IPS-11a (cell line): ENCODE results near the gene ACTR3C.
"Not testable (repeated sequence)": the region's sequence is repeated elsewhere in the genome, so short reads cannot be mapped to it uniquely, and the experiment has no call there.

Experiments used
- H3K4me3 ChIP-seq: one replicate; pipeline ENCODE4 v1.5.1; 2013; ENCODE audit warnings: low read depth, low read length, control low read depth

Gene ACTR3C

DNA sequence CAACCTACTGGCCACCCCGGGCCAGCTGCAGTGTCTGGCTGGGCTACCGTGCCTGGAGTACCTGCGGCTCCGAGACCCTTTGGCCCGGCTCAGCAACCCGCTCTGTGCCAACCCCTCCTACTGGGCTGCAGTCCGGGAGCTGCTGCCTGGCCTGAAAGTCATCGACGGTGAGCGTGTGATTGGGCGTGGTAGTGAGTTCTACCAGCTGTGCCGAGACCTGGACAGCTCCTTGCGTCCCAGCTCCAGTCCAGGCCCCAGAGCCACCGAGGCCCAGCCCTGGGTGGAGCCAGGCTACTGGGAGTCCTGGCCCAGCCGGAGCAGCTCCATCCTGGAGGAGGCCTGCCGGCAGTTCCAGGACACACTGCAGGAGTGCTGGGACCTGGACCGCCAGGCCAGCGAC is 13.8 kb upstream of the ACTR3C start:
- no peak overlapping the region for H3K4me3 ChIP-seq

DNA sequence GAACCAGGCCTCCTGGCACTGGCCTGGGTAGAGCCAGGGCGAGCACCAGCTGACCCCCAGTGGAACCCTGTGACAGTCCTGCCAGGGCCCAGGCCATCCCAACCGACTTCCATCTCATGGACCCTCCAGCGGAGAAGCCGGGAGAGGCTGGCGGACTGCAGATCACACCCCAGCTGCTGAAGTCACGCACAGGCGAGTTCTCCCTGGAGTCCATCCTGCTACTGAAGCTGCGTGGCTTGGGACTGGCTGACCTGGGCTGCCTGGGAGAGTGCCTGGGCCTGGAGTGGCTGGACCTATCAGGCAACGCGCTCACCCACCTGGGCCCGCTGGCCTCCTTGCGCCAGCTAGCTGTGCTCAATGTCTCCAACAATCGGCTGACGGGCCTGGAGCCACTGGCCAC is 13.4 kb upstream of the ACTR3C start:
- no peak overlapping the region for H3K4me3 ChIP-seq

DNA sequence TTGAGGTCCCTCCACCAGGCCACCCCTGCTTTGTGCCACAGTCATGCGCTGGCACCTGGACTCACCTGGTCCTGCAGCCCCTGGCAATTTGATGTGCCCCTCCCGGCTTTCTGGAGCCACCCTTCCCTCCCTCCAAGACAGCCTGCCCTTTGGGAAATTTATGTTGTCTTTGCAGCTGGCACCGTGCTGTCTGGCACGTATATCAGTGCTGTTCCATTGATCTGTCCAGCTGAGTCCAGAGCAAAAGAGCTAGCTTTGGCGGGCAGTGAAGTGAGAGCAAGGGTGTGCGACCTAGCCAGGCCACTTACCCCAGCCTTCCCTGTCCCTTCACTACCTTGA is 12.4 kb upstream of the ACTR3C start:
- no peak overlapping the region for H3K4me3 ChIP-seq

DNA sequence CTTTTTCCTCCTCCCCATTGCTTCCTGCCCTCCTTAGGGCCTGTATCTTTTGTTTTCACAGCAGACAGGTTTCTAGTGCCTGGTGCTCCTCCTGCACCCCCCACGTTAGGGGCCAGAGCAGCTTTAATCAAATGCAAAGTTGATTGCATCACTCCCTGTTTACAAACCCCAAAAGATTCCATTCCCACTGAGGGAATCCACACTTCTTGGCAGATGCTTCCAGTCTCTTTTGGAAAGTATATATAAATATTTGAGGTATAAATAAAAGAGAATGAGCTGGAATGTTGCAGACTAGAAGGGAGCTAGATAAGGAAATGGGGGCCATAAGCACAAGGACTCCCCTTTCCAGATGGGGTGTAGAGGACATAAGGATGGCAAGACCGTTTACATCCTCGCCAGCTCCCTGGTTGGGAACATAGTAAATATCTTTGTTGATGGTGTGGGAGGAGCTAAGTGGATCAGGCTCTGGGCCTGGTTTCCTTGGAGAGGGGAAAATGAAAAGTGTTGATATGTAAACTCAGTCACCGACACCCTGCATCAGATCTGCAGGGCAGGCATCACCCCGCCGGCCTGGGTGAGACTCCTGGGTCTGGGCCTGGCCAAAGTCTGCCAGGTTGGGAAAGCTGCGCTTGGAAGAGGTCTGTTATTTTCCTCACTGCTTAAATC is 11.9 kb upstream of the ACTR3C start:
- no peak overlapping the region for H3K4me3 ChIP-seq

DNA sequence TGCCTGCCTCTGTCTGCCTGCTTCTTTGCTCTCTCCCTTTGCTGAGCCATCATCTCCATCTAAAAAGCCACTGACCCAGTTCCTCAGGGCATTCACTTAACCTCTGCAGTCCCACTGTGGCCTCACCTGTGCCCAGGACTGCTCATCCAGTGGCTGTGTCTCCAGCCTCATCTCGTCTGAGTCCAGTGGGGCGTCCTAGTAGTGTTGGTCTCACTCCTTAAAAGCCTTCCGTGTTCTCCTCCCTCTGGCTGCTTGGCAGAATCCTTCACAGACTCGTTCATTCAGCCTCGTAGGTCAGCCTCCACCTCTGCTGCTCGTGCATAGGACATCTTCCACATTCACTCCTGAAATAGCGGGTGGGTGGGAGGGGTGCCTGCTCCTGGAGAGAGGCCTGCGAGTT is 10.8 kb upstream of the ACTR3C start:
- no peak overlapping the region for H3K4me3 ChIP-seq

DNA sequence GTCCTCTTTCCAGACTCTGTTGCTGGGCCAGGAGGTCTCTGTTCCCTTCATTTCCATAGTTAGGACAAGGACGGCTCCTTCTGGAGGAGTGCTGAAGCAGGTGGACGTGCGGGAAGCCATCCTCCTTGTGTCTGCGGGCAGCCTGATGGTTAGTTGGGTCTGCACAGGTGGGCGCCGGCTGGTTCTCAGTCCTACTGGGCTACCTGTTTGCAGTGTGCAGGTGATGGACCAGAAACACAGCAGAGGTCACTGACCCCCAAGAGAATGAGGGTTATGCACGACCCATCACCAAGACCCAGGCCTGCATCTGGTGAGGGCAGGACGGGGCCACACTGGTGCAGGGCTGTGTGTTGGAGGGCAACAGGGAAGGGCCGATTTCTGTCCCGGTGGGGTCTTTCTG is 10.3 kb upstream of the ACTR3C start:
- H3K4me3 ChIP-seq, result no peak overlapping the region

DNA sequence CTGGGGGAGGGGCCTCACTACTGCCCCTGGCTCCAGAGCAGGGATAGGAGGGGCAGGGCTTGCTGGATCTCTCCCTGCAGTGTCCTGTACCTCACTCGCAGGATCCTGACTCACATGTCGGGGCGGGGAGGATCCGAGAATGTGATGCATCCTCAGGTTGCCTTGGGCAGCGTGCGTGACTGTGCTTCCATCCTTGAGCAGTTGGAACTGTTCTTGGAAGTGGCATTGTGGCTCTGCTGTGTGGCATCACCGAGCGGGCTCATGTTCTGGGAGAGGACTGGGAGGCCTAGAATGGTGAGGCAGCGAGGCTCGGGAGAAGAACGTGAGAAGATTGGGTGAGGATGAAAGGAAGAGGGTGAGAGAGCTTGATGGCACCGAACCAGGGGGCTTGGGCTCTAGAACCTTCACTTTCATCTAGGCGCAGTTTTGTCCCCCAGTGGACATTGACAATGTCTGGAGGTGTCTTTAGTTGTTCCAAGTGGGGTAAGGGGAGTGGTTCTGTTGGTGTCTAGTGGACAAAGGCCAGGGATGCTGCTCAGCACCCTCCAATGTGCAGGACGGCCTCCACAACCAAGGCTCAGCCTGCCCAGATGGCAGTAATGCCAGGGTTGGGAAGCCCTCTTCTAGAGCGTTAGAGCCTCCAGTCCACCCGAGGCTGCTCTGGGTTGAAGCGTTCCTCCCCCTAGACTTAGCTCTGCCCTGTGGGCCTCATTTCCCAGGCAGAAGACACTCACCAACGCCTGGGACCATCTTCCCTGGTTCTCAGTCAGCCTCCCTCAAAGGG is 9.7 kb upstream of the ACTR3C start:
- H3K4me3 ChIP-seq, result no peak overlapping the region

DNA sequence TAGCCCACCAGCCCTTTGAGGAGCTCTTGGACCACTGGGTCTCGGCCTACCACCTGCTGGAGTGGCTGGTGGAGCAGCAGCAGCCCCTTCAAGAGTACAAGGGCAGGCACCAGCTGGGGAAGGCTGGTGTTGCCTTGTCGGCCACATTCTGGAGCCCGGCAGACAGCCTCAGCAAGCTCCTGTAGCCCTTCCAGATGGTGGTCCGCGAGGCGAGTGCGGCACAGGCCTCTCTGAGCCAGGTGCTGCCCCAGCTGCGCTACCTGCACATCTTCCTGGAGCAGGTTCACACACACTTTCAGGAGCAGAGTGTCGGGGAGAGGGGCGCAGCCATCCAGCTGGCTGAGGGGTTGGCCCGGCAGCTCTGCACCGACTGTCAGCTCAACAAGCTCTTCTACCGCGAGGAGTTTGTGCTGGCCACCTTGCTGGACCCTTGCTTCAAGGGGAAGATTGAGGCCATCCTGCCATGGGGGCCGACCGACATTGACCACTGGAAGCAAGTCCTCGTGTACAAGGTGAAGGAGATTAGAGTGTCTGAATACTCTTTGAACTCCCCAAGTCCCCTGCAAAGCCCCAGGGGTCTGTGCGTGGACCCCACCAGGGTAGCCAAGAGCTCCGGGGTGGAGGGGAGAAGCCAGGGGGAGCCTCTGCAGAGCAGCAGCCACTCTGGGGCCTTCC is 7.0 kb upstream of the ACTR3C start:
- no peak overlapping the region for H3K4me3 ChIP-seq

DNA sequence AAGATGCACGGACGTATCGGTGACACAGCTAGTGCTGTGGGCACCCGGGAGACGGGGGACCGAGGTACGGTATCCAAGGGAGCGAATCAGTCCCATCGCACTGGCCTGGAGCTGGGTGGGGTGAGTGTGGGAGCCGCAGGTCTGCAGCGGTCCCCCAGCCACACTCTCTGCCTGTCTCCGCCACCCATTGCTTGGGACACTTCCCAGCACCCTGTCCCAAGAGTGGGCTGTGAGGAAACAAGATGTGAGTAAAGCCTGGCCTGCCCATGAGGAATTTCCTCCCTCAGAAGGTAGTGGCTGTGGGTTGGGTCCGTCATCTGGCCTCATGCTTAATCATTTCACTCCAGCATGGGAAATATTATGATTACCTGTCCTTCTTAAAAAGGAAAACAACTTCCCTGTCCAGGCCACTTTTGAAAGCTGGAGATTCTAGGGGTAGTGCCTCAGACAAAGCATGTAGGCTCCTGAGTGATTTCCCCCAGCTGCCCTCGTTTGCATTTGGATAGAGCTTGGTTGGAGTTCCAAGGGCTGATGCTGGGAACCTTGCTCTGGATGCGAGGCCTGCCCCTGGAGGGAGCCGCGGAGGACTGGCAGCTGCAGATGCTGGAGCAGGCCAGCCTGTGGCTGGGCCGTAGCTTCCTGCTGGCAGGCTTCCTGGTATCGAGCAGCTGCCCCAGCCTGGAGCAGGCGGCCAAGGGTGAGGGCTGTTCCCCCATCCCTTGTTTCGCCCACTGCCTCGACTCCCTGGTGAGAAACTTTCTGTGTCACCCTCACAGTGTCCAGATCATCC is 6.2 kb upstream of the ACTR3C start:
- H3K4me3 ChIP-seq, result no peak overlapping the region

DNA sequence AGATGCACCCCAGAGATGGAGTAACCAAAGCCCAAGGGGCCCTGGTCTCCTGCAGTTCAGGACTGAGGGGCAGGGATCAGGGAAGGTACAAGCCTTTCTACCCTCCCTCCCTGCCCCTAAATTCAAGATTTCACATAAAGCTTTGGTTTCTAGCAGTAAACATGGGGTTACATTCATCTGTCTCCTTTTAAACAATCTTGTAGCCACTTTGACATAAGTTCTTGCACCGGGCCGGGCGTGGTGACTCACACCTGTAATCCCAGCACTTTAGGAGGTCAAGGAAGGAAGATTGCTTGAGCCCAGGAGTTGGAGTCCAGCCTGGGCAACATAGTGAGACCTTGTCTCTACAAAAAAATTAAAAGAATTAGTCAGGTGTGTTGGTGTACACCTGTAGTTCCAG is 4.0 kb upstream of the ACTR3C start:
- no peak overlapping the region for H3K4me3 ChIP-seq

DNA sequence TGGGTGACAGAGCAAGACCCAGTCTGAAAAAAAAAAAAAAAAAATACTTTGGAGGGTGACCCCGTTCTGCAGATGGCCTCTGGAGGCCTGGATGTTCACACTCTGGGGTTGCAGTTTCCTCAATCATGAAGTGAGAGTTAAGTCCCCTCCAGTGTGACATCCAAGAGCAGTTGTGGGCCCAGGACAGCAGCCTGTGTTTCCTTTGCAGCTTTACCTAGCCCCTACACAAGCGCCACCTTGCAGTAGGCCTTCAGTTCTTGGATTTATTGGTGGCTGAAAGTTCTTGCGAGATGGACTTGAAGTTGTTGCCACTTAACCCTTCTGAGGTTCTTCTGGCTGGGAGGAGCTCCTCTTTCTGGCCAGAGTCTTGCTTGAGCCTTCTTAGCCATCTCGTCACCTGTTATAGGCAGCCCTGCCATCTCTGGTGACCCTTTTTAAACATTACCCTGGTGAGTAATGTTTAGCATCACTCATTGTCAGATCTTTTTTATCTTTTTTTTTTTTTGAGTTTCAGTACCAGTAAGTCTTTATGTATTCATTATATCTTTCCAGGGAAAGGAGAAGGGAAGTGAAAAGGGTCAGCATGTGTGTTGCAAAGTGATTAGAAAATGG is 3.4 kb upstream of the ACTR3C start:
- no peak overlapping the region for H3K4me3 ChIP-seq

DNA sequence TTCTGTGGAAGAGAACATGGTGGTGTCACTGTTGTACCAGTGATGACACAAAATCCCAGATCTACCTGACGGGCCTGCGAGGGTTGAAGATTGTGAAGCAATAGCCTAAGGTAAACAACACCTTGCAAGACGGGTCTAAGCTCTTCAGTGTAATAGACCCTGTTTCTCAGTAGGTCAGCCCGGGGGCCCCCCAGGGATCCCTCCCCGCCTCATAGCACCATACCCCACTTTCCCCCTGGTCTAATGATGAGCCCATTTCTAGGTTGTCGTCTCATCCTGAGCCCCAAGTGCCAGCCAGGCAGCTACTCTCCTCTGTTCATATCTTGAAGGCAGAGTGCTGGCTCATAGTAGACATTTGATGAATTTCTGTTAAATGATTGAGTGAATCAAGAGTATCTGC is 2.6 kb upstream of the ACTR3C start:
- no peak overlapping the region for H3K4me3 ChIP-seq

DNA sequence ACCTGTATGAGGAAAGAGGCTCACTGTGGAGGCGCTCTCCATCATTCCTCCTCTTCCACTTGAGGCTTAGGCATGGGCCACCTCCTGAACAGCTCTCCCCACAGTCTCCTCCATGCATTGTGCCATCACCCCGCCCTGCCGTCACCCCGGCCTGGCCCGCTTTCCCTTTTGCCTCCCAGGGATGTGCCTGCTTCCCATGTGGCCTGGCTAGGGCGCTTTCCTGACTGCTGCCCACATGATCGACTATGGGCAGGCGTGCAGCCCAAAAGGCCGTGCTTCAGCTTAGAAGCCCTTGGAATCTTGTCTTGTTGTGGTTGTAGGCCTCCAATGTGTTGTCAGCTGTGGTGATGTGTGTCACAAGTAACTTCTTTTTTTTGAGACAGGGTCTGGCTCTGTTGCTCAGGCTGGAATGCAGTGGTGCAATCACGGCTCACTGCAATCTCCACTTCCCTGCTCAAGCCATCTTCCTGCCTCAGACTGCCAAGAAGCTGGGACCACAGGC is 1.8 kb upstream of the ACTR3C start:
- H3K4me3 ChIP-seq, result no peak overlapping the region

DNA sequence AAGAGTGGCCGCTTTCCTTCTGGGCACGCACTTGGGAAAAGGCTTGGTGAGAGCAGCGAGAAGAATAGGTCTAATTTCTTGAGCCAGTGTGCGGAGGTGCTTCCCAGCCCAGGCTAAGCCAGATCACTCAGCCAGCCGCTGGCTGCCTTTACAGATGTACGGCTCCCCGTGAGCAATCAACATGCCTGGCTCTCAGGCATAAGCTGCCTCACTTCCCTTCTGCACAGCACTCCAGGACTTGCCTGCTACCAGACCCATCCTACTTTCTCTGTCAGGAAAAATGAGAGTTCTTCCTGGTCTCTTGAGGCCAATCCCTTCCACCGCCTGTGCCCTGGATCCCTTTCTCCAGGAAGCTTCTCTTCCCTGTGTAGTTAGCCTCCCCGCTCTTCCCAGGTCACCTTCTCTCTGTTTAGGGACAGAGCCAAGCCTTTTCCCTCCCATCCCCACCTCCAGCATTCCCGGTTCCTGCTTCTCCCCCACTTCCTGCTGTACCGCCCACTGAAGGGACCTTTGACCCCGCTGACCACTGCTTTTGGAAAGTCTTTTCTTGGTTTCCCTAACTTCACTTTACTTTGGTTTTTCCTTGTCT is 1.1 kb upstream of the ACTR3C start:
- peak overlapping the region; percentile 82 for H3K4me3 ChIP-seq

DNA sequence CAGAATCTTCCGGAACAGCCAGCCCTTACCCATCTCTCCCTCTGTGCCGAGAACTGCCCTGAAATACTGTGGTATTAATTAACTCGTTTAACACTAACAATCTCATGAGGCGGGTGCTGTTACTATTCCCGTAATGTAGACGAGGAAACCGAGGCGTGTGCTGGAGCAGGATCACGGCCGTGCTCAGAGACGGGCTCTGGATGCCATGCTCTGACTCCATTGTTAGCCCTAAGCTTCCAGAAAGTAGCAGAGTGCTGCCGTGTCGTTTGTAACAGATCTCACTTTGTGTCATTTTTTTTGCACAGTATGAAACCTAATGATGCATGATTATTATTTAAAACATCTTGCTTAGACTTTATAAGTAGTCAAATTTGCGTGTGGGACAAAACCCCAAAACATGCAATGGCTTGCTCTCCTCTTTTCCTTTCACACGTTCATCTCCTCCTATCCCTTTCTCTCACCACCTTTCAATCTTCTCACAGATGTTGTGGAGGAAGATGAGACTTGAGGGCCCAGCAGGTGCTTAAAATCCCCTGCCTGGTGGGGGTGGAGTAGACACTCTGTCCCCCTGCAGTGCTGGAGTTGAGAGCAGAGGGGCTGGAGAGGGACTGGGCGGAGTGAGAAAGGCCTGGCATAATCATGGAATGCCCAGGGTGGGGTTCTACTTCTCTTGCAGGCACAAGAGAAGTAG is 482 bp upstream of the ACTR3C start:
- peak overlapping the region; percentile 82 for H3K4me3 ChIP-seq

DNA sequence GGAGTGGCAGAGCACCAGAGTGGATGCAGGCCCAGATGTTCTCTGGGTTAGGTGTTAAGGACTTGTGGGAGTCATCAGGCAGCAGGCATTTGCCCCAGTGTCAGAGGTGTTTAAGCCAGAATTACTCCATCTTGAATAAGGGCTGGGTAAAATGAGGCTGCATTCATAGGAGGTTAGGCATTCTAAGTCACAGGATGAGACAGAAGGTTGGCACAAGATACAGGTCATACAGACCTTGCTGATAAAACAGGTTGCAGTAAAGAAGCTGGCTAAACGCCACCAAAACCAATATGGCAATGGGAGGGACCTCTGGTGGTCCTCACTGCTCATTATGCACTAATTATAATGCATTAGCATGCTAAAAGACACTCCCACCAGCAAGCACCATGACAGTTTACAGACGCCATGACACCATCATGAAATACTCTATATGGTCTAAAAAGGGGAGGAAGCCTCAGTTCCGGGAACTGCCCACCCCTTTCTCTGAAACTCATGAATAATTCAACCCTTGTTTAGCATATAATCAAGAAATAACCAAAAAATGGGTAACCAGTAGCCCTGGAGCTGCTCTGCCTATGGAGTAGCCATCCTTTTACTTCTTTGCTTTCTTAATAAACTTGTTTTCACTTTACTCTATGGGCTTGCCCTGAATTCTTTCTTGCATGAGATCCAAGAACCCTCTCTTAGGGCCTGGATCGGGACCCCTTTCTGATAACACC is 1.1 kb downstream of the ACTR3C start:
- peak overlapping the region; percentile 82 for H3K4me3 ChIP-seq

DNA sequence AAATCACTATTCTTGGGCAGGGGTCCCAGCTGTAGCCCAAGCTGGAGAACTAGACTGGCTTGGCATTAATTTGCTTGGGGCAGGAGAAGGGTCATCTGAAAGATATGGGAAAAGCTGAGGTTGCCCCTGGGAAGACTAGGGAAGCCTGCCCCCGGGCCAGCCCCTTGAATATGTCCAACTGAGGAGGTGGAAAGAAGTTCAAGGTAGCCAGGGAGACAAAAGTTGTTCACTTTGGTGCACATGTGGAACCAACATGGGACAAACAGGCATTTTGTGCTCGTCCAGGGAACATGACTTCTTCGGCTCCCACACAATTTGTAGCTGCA is 1.6 kb downstream of the ACTR3C start:
- no peak overlapping the region for H3K4me3 ChIP-seq

DNA sequence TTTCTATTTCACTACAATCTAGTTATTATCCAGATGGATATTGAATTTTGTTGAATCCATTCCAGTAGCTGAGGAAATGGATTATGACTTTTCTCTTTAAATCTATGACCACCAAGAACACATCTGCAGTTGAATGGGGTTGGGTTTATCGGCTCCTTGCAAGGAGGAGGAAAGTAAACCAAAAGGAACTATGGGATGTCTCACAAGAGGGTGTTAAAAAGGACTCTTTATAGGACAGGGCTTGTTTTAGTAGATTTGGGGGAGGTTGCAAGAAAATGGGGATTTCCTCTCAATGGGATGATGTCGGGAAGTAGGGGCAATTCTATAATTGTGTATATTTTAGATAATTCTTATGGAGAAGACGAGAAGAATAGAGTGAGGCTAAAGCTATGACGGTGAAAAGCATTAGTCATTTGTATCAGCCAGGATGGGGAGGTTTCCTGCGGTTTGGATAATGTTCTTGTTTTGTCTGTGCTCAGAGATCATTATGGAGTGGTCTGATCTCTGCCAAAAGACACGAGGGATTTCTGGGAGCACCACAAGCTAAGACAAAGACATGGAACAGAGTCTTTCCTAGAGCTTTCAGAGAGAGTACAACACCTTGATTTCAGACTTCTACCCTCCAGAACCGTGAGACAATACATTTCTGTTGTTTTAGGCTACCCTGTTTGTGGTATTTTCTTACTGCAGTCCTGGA is 5.4 kb downstream of the ACTR3C start:
- no peak overlapping the region for H3K4me3 ChIP-seq

DNA sequence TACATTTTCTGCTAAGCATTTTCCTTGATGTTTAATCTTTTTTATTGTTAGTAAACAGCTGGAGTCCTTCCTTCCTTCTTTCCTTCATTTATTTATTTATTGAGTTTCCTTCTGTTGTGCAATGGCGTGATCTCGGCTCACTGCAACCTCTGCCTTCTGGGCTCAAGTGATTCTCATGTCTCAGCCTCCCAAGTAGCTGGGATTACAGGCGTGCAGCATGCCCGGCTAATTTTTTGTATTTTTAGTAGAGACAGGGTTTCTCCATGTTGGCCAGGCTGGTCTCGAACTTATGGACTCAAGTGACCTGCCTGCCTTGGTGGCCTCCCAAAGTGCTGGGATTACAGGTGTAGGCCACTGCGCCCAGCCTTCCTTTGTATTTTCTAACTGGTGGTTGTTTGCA is 6.4 kb downstream of the ACTR3C start:
- not testable (repeated sequence) for H3K4me3 ChIP-seq
